HEK293 (cell line): Measurements from ENCODE around the gene TLE6.
A peak's percentile ranks its signal among the peaks of the same experiment; 100 is the strongest.

Experiments used
- CTCF ChIA-PET: fragments of 350-600 bp; formaldehyde crosslinking; extraction: SDS; loops from one replicate; lab custom pipeline; 2021; ENCODE audit warnings: antibody characterized with exemption; lab: Yijun Ruan, JAX
- POLR2A ChIA-PET: fragments of 300-600 bp; formaldehyde crosslinking; extraction: SDS; loops from one replicate; lab custom pipeline; 2020; ENCODE audit warnings: antibody characterized with exemption, inconsistent platforms; lab: Yijun Ruan, JAX
- H3K27ac ChIP-seq: fragments of 200-500 bp; sonication (Bioruptor generic); 2 replicates; pipeline ENCODE4 v1.5.1; 2014; ENCODE audit warnings: low read depth, low read length, control low read depth, inconsistent platforms; ENCODE audit errors: extremely low read depth
- H3K36me3 ChIP-seq, 2 experiments: fragments of 200-500 bp in 1 of 2; sonication (Bioruptor generic) in 1 of 2; 1 replicate in 1 of 2; 2 replicates in 1 of 2; pipeline ENCODE4 v1.5.1; 2014 to 2017; ENCODE audit warnings: inconsistent platforms in 2 of 2, low read length in 2 of 2; ENCODE audit not compliant: control insufficient read depth in 2 of 2, insufficient read depth in 1 of 2
- H3K4me1 ChIP-seq: fragments of 200-500 bp; sonication (Bioruptor generic); 2 replicates; pipeline ENCODE4 v1.5.1; 2014; ENCODE audit warnings: mild to moderate bottlenecking, low read length, inconsistent platforms; ENCODE audit not compliant: control insufficient read depth, insufficient read depth
- H3K4me3 ChIP-seq: 2 replicates; pipeline ENCODE4 v1.5.1; 2011; ENCODE audit warnings: low read depth, mild to moderate bottlenecking, control low read depth, low read length, moderate library complexity
- H3K9me3 ChIP-seq: fragments of 200-500 bp; sonication (Bioruptor generic); 2 replicates; pipeline ENCODE4 v1.5.1; 2014; ENCODE audit warnings: low read depth, low read length, inconsistent platforms; ENCODE audit not compliant: control insufficient read depth, insufficient read depth
- GLIS1 ChIP-seq: fragments of 450-650 bp; formaldehyde crosslinking; IDR thresholded peaks from 2 replicates; pipeline ENCODE4 v1.5.1; 2016; ENCODE audit warnings: missing biosample characterization, missing genetic modification characterization
- HOXA7 ChIP-seq: sonication (generic); formaldehyde crosslinking; IDR thresholded peaks from 2 replicates; pipeline ENCODE4 v1.8.1; 2022; ENCODE audit warnings: missing genetic modification reagents, borderline replicate concordance
- KLF16 ChIP-seq: fragments of 450-650 bp; formaldehyde crosslinking; IDR thresholded peaks from 2 replicates; pipeline ENCODE4 v1.5.1; 2017; ENCODE audit warnings: missing biosample characterization, missing genetic modification characterization
- OVOL3 ChIP-seq: fragments of 450-650 bp; formaldehyde crosslinking; IDR thresholded peaks from 2 replicates; pipeline ENCODE4 v1.5.1; 2016; ENCODE audit warnings: missing biosample characterization, missing genetic modification characterization
- SP7 ChIP-seq: fragments of 450-650 bp; formaldehyde crosslinking; IDR thresholded peaks from 2 replicates; pipeline ENCODE4 v1.5.1; 2016; ENCODE audit warnings: missing biosample characterization, missing genetic modification characterization
- WT1 ChIP-seq: fragments of 450-650 bp; formaldehyde crosslinking; IDR thresholded peaks from 2 replicates; pipeline ENCODE4 v1.5.1; 2016; ENCODE audit warnings: missing biosample characterization, missing genetic modification characterization
- ZBTB8A ChIP-seq: fragments of 450-650 bp; formaldehyde crosslinking; IDR thresholded peaks from 2 replicates; pipeline ENCODE4 v1.5.1; 2016; ENCODE audit warnings: missing biosample characterization, missing genetic modification characterization
- ZIC2 ChIP-seq: fragments of 450-650 bp; formaldehyde crosslinking; IDR thresholded peaks from 2 replicates; pipeline ENCODE4 v1.5.1; 2016; ENCODE audit warnings: missing biosample characterization, missing genetic modification characterization
- ZNF169 ChIP-seq: fragments of 450-650 bp; formaldehyde crosslinking; IDR thresholded peaks from 2 replicates; pipeline ENCODE4 v1.5.1; 2016; ENCODE audit warnings: missing biosample characterization, missing genetic modification characterization
- ZNF174 ChIP-seq: fragments of 450-650 bp; formaldehyde crosslinking; IDR thresholded peaks from 2 replicates; pipeline ENCODE4 v1.5.0; 2017; ENCODE audit warnings: missing biosample characterization, mild to moderate bottlenecking, missing genetic modification characterization
- ZNF221 ChIP-seq: fragments of 450-650 bp; formaldehyde crosslinking; IDR thresholded peaks from 2 replicates; pipeline ENCODE4 v1.5.1; 2017; ENCODE audit warnings: missing biosample characterization, missing genetic modification characterization, borderline replicate concordance
- ZNF341 ChIP-seq: fragments of 450-650 bp; formaldehyde crosslinking; IDR thresholded peaks from 2 replicates; pipeline ENCODE4; 2016; ENCODE audit warnings: low read depth, missing biosample characterization, missing genetic modification characterization
- ZNF423 ChIP-seq: fragments of 450-650 bp; formaldehyde crosslinking; IDR thresholded peaks from 2 replicates; pipeline ENCODE4 v1.5.1; 2016; ENCODE audit warnings: missing biosample characterization, missing genetic modification characterization
- ZNF48 ChIP-seq: fragments of 450-650 bp; formaldehyde crosslinking; IDR thresholded peaks from 2 replicates; pipeline ENCODE4 v1.5.1; 2016; ENCODE audit warnings: missing biosample characterization, missing genetic modification characterization
- ZNF529 ChIP-seq: fragments of 450-650 bp; formaldehyde crosslinking; IDR thresholded peaks from 2 replicates; pipeline ENCODE4 v1.5.1; 2017; ENCODE audit warnings: missing genetic modification characterization, missing biosample characterization; ENCODE audit not compliant: insufficient replicate concordance
- ZNF544 ChIP-seq: fragments of 450-650 bp; formaldehyde crosslinking; IDR thresholded peaks from 2 replicates; pipeline ENCODE4 v1.5.0; 2017; ENCODE audit warnings: missing biosample characterization, missing genetic modification characterization
- ZNF558 ChIP-seq: fragments of 450-650 bp; formaldehyde crosslinking; IDR thresholded peaks from 2 replicates; pipeline ENCODE4 v1.5.1; 2016; ENCODE audit warnings: missing biosample characterization, missing genetic modification characterization
- ZNF658 ChIP-seq: fragments of 450-650 bp; formaldehyde crosslinking; IDR thresholded peaks from 2 replicates; pipeline ENCODE4; 2016; ENCODE audit warnings: missing biosample characterization, missing genetic modification characterization
- TF ChIP-seq, protein P1 (sequence below): fragments of 450-650 bp; formaldehyde crosslinking; IDR thresholded peaks from 2 replicates; pipeline ENCODE4 v1.5.1; 2017; ENCODE audit warnings: missing biosample characterization, missing genetic modification characterization
- TF ChIP-seq, protein P2 (sequence below): fragments of 450-650 bp; formaldehyde crosslinking; IDR thresholded peaks from 2 replicates; pipeline ENCODE4 v1.5.1; 2016; ENCODE audit warnings: missing biosample characterization, missing genetic modification characterization
- TF ChIP-seq, protein P3 (sequence below): fragments of 450-650 bp; formaldehyde crosslinking; IDR thresholded peaks from 2 replicates; pipeline ENCODE4 v1.5.1; 2017; ENCODE audit warnings: missing biosample characterization, mild to moderate bottlenecking, missing genetic modification characterization, moderate library complexity

The TLE6 gene

DNA sequence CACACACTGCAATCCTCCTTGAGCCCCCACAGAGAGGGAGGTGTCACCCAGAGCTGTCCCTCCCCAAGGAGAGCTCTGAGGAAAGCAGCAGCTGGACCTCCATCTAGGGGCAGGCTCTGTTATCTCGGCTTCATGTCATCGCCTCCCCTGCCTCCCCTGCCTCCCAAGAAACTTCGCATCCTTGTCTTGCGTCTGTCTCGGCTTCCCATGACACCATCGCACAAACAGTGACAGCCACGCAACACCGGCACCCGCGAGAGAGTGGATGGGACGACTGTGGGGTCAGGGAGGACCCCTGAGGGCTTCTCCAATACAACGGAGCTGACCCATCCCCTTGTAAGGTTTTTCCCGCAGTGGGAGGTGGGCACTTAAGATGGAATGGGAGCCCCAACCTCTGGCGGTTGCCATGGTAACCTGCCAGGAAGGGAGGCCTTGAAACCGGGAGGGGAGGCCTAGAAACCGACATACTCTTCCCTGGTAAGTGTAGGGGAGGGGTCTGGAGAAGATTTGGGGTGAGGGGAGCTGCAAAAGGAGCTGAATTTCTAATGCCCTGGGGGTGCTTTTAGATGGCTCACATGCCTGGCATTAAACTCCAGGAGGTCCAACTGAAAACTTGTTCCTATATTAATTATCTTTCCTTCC is 35.4 kb downstream of the TLE6 start (continued):
- TF ChIP-seq HOXA7 (CRISPR knock-in tag) (no peak), ZNF529 (tag by site-specific recombination) (no peak), ZNF423 (tag by site-specific recombination) (no peak), SP7 (0 out of 2 replicates have a peak, but pooled peaks have one; percentile 15), ZNF221 (no peak), ZNF174 (no peak), WT1 (peak; percentile 35; the same call in 1 of the 2 replicates)
- TF ChIP-seq, protein P1, sequence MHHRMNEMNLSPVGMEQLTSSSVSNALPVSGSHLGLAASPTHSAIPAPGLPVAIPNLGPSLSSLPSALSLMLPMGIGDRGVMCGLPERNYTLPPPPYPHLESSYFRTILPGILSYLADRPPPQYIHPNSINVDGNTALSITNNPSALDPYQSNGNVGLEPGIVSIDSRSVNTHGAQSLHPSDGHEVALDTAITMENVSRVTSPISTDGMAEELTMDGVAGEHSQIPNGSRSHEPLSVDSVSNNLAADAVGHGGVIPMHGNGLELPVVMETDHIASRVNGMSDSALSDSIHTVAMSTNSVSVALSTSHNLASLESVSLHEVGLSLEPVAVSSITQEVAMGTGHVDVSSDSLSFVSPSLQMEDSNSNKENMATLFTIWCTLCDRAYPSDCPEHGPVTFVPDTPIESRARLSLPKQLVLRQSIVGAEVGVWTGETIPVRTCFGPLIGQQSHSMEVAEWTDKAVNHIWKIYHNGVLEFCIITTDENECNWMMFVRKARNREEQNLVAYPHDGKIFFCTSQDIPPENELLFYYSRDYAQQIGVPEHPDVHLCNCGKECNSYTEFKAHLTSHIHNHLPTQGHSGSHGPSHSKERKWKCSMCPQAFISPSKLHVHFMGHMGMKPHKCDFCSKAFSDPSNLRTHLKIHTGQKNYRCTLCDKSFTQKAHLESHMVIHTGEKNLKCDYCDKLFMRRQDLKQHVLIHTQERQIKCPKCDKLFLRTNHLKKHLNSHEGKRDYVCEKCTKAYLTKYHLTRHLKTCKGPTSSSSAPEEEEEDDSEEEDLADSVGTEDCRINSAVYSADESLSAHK = peak; percentile 100
- TF ChIP-seq, protein P2, sequence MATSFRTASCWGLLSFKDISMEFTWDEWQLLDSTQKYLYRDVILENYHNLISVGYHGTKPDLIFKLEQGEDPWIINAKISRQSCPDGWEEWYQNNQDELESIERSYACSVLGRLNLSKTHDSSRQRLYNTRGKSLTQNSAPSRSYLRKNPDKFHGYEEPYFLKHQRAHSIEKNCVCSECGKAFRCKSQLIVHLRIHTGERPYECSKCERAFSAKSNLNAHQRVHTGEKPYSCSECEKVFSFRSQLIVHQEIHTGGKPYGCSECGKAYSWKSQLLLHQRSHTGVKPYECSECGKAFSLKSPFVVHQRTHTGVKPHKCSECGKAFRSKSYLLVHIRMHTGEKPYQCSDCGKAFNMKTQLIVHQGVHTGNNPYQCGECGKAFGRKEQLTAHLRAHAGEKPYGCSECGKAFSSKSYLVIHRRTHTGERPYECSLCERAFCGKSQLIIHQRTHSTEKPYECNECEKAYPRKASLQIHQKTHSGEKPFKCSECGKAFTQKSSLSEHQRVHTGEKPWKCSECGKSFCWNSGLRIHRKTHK (tag by site-specific recombination) = no peak

DNA sequence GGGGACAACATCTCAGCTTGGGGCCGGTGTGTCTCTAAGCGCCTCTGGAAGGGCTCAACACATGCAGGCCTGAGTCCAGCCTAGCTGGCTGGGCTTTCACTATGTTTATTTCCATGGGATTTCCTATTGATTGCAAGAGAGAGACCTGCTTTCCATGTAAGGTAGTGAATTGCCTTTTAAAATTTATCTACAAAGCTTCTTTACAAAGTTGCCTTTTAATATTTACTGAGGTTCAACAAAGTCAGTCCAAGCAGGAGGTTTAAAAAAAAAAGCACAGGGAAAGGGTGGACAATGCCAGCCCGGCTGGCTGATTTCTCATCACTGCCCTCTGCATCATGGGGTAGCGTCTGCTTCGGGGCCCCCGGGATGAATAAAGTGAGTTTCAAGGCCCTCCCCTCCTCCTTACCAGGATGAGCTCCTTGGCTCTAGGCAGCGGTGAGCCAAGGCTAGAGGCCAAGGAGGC is 35.9 kb downstream of the TLE6 start:
- POLR2A ChIA-PET = interaction anchor here (0.6 kb wide), 1 partner anchor 15 kb away, joined by 4 read pairs; no protein-coding TSS in a partner anchor
- no peak overlapping the region for H3K4me3 ChIP-seq
- TF ChIP-seq OVOL3 (tag by site-specific recombination) = no peak
- TF ChIP-seq ZNF544 (tag by site-specific recombination) = no peak
- TF ChIP-seq ZBTB8A = 0 out of 2 replicates have a peak, but pooled peaks have one; percentile 21
- no peak for TF ChIP-seq ZNF169
- TF ChIP-seq, protein P3, sequence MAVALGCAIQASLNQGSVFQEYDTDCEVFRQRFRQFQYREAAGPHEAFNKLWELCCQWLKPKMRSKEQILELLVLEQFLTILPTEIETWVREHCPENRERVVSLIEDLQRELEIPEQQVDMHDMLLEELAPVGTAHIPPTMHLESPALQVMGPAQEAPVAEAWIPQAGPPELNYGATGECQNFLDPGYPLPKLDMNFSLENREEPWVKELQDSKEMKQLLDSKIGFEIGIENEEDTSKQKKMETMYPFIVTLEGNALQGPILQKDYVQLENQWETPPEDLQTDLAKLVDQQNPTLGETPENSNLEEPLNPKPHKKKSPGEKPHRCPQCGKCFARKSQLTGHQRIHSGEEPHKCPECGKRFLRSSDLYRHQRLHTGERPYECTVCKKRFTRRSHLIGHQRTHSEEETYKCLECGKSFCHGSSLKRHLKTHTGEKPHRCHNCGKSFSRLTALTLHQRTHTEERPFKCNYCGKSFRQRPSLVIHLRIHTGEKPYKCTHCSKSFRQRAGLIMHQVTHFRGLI (tag by site-specific recombination) = peak; percentile 59; the same call in 1 of the 2 replicates
- TF ChIP-seq, protein P1 = peak; percentile 99
- no peaks in the 10 kb centered on the region for H3K36me3 ChIP-seq
- H3K27ac ChIP-seq = no peak overlapping the region
- H3K4me1 ChIP-seq = no peaks in the 10 kb centered on the region
- H3K9me3 ChIP-seq = no peaks in the 10 kb centered on the region
- CTCF ChIA-PET = interaction anchor here (1.0 to 1.2 kb wide), 3 partner anchors 23 to 151 kb away, joined by 4 to 7 read pairs (median 4); no protein-coding TSS in a partner anchor

DNA sequence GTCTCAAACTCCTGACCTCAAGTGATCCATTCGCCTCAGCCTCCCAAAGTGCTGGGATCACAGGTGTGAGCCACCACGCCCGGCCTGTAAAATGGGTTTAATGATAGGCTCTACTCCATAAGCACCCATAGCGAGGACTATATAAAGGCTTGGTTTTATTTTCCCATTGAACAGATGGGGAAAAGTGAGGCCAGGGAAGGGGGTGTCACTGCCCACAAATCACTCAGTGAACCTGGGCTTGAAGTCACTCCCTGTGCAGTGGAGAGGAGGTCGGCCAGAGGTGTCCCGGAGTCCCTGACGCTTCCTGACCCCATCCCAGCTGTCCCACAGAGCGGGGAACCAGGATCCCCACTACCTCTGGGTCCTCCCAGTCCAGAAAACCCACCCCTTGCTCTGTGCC is 36.8 kb downstream of the TLE6 start:
- CTCF ChIA-PET = interaction anchor here (1.0 to 1.2 kb wide), 2 partner anchors 51 to 150 kb away, joined by 4 read pairs; no protein-coding TSS in a partner anchor
- no peak overlapping the region for H3K4me3 ChIP-seq
- POLR2A ChIA-PET = no interaction called here
- no peaks in the 10 kb centered on the region for H3K4me1 ChIP-seq
- H3K27ac ChIP-seq = no peak overlapping the region
- H3K9me3 ChIP-seq = no peaks in the 10 kb centered on the region
- no peaks in the 10 kb centered on the region; a peak in 1 of 3 replicates for H3K36me3 ChIP-seq
- TF ChIP-seq ZNF658 (tag by site-specific recombination) (no peak), ZNF558 (tag by site-specific recombination) (no peak), ZNF48 (no peak), ZNF341 (tag by site-specific recombination) (no peak), ZIC2 (tag by site-specific recombination) (no peak), KLF16 (tag by site-specific recombination) (no peak), GLIS1 (tag by site-specific recombination) (no peak)
- TF ChIP-seq, protein P3 (tag by site-specific recombination) = no peak
- TF ChIP-seq, protein P1 = no peak
